Mammary epithelial cell (primary cell): Measurements from ENCODE around the gene IL1R2.

Experiments used
- CTCF ChIP-seq, 2 donors: IDR thresholded peaks in 1 of 2; conservative IDR thresholded peaks in 1 of 2; 2 replicates each; pipeline ENCODE4 v1.5.1; 2011 to 2012; ENCODE audit warnings: inconsistent platforms in 2 of 2, low read length in 2 of 2, mild to moderate bottlenecking in 2 of 2, control low read depth in 1 of 2, low read depth in 1 of 2; ENCODE audit not compliant: insufficient read depth in 1 of 2; ENCODE audit errors: extremely low read depth in 1 of 2
- EZH2 ChIP-seq: IDR thresholded peaks from 2 replicates; pipeline ENCODE4 v1.6.1; 2012; ENCODE audit warnings: low read length, inconsistent platforms, borderline replicate concordance

GRCh38 chr2:102014041-102014345, 22.2 kb downstream of the IL1R2 start:
- TF ChIP-seq CTCF (conservative IDR thresholded peaks at IDR 0.05 in 1 of 2, IDR thresholded peaks at IDR 0.05 in 1 of 2; ENCODE audit: extremely low read depth in 1 of 2, insufficient read depth in 1 of 2, low read depth in 1 of 2, low read length in 2 of 2), result no peak
- no peak for TF ChIP-seq EZH2
